ENCODE measurements around the gene KLF3. TPM values are rescaled to one million over a fixed set of nuclear protein-coding genes. Genes with fewer than 3 reads are reported as not detected.

Gene KLF3
- total and polyA plus RNA-seq, 2 donors from 2014 or later = 9.3 to 87.7 TPM

DNA sequence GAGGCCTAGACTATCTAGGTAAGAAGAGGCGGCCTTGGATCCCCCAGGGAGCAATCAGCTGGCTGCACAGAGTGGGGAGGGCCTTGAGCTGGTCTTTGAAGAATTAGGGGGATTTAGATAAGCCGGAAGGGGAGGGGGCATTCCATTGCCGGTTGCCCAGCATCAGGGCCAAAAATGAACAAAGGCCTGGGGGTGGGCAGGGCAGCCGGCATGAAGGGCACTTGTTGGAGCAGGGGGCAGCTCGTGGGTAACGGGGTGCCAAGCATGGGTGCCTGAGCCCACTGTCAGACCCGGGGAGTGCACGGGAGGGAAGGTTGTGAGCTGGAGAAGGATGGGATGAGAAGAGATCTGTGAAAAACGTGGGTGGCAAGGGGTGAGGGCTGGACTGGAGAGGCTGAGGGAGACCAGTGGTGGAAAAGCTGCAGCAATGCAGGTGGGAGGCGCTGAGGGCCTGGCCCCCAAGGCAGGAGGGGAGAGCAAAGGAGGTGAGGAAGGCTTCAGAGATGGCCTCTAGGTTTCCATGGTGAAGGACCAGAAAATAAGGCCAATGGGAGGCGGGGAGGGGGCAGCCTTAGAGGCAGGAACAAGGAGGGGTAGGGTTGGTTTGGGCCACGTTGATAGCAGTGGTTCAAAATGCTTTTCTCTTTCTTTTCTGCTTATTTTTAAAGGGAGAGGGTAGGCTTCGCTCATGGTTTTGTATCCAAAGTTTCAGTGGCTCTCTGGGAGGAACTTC lies 8.6 kb downstream of the KLF3 start:
- TF ChIP-seq, protein P1, sequence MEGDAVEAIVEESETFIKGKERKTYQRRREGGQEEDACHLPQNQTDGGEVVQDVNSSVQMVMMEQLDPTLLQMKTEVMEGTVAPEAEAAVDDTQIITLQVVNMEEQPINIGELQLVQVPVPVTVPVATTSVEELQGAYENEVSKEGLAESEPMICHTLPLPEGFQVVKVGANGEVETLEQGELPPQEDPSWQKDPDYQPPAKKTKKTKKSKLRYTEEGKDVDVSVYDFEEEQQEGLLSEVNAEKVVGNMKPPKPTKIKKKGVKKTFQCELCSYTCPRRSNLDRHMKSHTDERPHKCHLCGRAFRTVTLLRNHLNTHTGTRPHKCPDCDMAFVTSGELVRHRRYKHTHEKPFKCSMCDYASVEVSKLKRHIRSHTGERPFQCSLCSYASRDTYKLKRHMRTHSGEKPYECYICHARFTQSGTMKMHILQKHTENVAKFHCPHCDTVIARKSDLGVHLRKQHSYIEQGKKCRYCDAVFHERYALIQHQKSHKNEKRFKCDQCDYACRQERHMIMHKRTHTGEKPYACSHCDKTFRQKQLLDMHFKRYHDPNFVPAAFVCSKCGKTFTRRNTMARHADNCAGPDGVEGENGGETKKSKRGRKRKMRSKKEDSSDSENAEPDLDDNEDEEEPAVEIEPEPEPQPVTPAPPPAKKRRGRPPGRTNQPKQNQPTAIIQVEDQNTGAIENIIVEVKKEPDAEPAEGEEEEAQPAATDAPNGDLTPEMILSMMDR (IDR thresholded peaks at IDR 0.05; ENCODE audit: borderline replicate concordance, extremely low read depth, insufficient read depth) = no peak
- FAIRE-seq (no peak), DNase-seq (peak in 2 of 5 donors; percentile 24 to 57)
- Histone ChIP-seq H3K9ac (ENCODE audit: low read length in 3 of 3) (peak overlapping the region in 2 of 3 donors; percentile 37 to 47), H3K9me3 (ENCODE audit: control insufficient read depth in 2 of 3, insufficient read depth in 1 of 3, low read length in 3 of 3) (no peaks in the 10 kb centered on the region), H3K27me3 (ENCODE audit: control insufficient read depth, insufficient read depth, low read length) (no peaks in the 10 kb centered on the region), H3K4me3 (ENCODE audit: low read length in 3 of 3) (no peak overlapping the region), H3K36me3 (ENCODE audit: control insufficient read depth in 2 of 3, insufficient read depth in 3 of 3, low read length in 3 of 3) (peaks cover 0 to 2% (median 0%) of the 10 kb centered on the region in 3 donors), H3K4me1 (ENCODE audit: control insufficient read depth in 2 of 3, insufficient read depth in 2 of 3, low read depth in 1 of 3, low read length in 3 of 3) (peaks cover 19 to 76% (median 50%) of the 10 kb centered on the region in 3 donors), H3K27ac (ENCODE audit: low read depth in 2 of 2, low read length in 2 of 2) (peak overlapping the region; percentile 86 to 93)
- intact Hi-C loops (cut with DNase I) = loop anchor here (10.0 kb wide), 1 partner anchor 348 kb away; no protein-coding TSS in a partner anchor

DNA sequence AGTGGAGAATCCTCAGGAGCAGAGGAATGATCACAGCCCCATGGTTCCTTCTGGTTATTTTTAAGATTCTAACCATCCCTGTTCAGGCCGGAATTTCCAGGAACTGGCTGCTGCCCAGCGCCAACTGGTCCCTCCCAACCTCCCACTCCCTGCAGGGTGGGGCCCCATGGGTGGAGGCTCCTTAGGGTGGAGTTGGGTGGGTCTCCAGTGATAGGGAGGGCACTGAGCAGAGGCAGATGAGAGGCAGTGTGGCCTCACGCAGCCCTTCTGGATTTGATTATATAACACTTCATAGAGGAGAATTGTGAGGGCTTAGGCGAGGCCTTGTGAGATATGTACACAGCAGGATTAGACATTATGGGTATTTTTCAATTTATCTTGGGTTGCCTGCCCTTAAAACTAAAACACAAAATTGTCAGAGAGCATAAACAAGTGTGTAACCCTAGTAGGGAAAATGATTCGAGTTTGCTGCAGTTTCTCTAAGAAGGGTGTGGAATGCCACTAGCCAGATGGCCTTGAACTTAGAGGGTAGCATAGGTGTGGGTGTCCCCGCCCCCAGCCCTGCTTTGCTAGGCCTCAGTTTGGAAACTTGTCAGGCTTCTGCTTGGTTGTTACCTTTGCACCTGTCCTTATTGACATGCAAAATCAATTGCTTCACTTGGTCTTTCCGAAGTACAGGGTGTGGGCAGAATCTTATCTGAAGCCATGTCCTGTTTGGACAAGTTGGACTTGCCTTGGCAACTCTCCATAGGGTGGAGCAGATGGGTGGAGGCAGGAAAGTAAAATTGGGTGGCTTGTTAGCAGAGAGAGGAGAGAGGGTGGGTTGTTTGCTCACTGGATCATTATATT lies 9.4 kb downstream of the KLF3 start:
- Histone ChIP-seq H3K4me3 (ENCODE audit: low read length in 3 of 3) (peak overlapping the region in 2 of 3 donors; percentile 7 to 9), H3K4me1 (ENCODE audit: control insufficient read depth in 2 of 3, insufficient read depth in 2 of 3, low read depth in 1 of 3, low read length in 3 of 3) (peaks cover 18 to 72% (median 53%) of the 10 kb centered on the region in 3 donors), H3K9me3 (ENCODE audit: control insufficient read depth in 2 of 3, insufficient read depth in 1 of 3, low read length in 3 of 3) (no peaks in the 10 kb centered on the region), H3K9ac (ENCODE audit: low read length in 3 of 3) (peak overlapping the region in 1 of 3 donors; percentile 47), H3K36me3 (ENCODE audit: control insufficient read depth in 2 of 3, insufficient read depth in 3 of 3, low read length in 3 of 3) (peaks cover 0 to 2% (median 0%) of the 10 kb centered on the region in 3 donors), H3K27me3 (ENCODE audit: control insufficient read depth, insufficient read depth, low read length) (no peaks in the 10 kb centered on the region), H3K27ac (ENCODE audit: low read depth in 2 of 2, low read length in 2 of 2) (peak overlapping the region; percentile 86 to 93)
- FAIRE-seq (no peak), DNase-seq (peak in 2 of 5 donors; percentile 64 to 89)
- TF ChIP-seq, protein P1 (IDR thresholded peaks at IDR 0.05; ENCODE audit: borderline replicate concordance, extremely low read depth, insufficient read depth) = no peak
- intact Hi-C loops (cut with DNase I) = loop anchor here (10.0 kb wide), 1 partner anchor 349 kb away; no protein-coding TSS in a partner anchor

DNA sequence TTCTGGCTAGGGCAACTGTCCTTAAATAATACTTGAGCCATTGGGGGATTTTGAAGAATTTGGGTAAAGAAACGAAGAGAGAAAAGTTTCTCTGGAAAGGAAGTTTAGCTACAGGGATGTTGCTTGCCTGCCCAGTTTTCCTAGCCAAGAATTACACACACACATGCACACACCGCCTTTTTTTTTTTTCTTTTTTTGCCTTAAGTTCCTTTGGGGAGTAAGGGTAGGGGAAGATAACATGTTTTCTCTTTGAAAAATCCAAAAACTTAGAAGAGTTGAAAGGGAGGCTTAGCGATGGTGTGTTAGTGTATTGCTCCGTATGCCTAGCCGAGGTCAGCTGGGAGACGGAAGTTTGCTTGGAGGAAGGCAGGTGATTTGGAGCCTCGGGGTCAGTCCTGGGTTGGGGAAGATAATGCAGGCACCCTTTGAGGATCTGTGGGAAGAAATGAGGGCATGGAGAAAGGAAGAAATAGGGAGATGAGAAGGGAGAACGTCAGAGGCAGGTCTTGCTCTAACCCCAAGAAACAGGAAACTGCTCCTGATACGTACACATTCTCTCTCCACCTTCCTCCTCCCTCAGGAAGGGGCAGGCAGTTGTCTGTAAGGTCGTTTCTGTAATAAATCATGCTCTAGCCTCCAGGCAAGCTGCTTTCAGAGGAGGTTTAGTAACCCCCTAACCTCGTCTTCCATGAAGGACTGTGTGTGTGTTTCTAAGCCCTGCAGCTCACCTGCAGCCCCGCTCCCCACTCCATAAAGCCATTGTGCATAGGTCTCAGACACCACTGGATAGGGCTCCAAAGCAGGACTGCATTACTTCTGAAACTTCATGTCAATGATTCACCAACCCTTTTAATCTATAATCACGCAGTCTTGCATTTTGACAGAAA lies 10.5 kb downstream of the KLF3 start:
- Histone ChIP-seq H3K9ac (ENCODE audit: low read length in 3 of 3) (peak overlapping the region in 1 of 3 donors; percentile 55), H3K4me1 (ENCODE audit: control insufficient read depth in 2 of 3, insufficient read depth in 2 of 3, low read depth in 1 of 3, low read length in 3 of 3) (peaks cover 15 to 62% (median 50%) of the 10 kb centered on the region in 3 donors), H3K36me3 (ENCODE audit: control insufficient read depth in 2 of 3, insufficient read depth in 3 of 3, low read length in 3 of 3) (peaks cover 0 to 2% (median 0%) of the 10 kb centered on the region in 3 donors), H3K9me3 (ENCODE audit: control insufficient read depth in 2 of 3, insufficient read depth in 1 of 3, low read length in 3 of 3) (no peaks in the 10 kb centered on the region), H3K27me3 (ENCODE audit: control insufficient read depth, insufficient read depth, low read length) (no peaks in the 10 kb centered on the region), H3K27ac (ENCODE audit: low read depth in 2 of 2, low read length in 2 of 2) (peak overlapping the region; percentile 77 to 93), H3K4me3 (ENCODE audit: low read length in 3 of 3) (peak overlapping the region; percentile 13 to 48 (median 45))
- DNase-seq (peak in 4 of 5 donors; percentile 68 to 79 (median 76)), FAIRE-seq (no peak)
- intact Hi-C loops (cut with DNase I) = loop anchor here (10.0 kb wide), 1 partner anchor 350 kb away; no protein-coding TSS in a partner anchor
- TF ChIP-seq, protein P1 (IDR thresholded peaks at IDR 0.05; ENCODE audit: borderline replicate concordance, extremely low read depth, insufficient read depth) = no peak

Measured in kidney (tissue), 14 donors.